Epithelial cell of proximal tubule (primary cell): ENCODE data around the gene ZNF346. TPM values are rescaled to one million over a fixed set of nuclear protein-coding genes. Genes with fewer than 3 reads are reported as not detected.
"Not testable (repeated sequence)": the region's sequence is repeated elsewhere in the genome, so short reads cannot be mapped to it uniquely, and the experiment has no call there.

Experiments
- DNase-seq: peaks from one replicate; pipeline ENCODE4 v3.0.0-alpha.2; 2011; ENCODE audit warnings: low read depth
- H3K4me3 ChIP-seq: 2 replicates; pipeline ENCODE4 v1.5.1; 2011; ENCODE audit warnings: low read depth, mild to moderate bottlenecking, low read length
- CTCF ChIP-seq: conservative IDR thresholded peaks from 2 replicates; pipeline ENCODE4 v1.5.1; 2012; ENCODE audit warnings: low read depth, mild to moderate bottlenecking, low read length
- total RNA-seq: library from RNA; depleted of rRNA; stranded (reverse); fragments of >200 nt; gene quantifications from 2 replicates; pipeline ENCODE4 v1.2.3, GENCODE V29; 2015

Gene ZNF346
- total RNA-seq: 8.8 and 14.4 TPM in 2 replicates

DNA sequence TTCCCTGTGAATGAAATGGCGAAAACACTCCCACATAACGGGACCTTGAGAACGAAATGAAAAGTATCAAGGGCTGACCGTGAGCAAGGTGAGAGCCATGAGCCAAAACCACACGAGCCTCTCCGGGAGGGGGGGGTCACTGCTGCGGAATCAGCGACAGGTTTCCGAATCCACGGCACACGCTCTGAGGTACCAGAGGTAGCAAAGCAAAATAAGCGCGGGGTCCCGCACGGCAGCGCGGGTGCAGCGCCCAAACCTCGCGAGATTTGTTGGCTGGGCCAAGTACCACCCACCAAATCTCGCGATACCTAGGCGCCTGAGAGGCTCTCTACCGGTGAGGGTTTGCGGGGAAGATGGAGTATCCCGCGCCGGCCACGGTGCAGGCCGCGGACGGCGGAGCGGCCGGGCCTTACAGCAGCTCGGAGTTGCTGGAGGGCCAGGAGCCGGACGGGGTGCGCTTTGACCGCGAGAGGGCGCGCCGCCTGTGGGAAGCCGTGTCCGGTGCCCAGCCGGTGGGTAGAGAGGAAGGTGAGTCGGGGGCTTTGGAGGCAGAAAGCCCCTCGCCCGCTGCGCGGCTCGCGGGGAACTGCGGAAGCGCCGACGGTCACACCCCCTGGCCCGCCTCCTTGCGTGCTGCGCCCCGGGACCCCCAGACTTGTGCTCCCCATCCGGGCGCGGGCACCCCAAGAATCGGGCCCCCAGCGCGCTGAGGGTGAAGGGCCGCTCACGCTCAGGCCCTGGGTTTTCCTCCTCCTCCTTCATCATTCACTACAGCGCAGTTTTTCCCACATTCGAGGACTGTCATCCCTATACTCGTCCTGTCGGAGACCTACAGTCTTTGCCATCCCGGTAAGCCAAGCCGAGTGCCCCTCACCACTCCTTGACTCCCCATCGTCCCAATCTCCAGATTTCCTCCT, at the start of gene ZNF346:
Gene ZNF346, plus strand, starts transcription at position 311 of the 917 bp plus-strand sequence. Its CDS starts 43 bp downstream, at position 354.
- peak within 1 kb of the TSS; percentile 97 for H3K4me3 ChIP-seq
- peak; percentile 30 for DNase-seq
- TF ChIP-seq CTCF: peak; percentile 46

DNA sequence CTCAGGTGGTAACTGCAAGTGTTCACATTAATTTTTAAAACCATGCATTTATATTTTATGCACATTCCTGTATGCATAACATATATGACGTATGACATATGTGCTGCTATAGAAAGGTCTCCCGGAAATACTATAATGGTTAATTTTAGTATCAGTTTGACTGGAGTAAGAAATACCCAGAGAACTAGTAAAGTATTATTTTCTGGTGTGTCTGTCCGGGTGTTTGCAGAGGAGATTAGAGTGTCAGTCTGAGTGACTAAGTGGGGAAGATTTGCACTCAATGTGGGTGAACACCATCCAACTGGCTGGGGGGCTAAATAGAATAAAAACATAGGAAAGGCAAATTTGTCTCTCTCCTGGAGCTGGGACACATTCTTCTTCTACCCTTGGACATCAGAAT, 42.8 kb upstream of the ZNF346 start:
- TF ChIP-seq CTCF: no peak
- no peak overlapping the region for H3K4me3 ChIP-seq
- no peak for DNase-seq

GRCh38 chr5:176980818-176981217, 41.7 kb upstream of the ZNF346 start:
- no peak for DNase-seq
- H3K4me3 ChIP-seq: no peak overlapping the region
- TF ChIP-seq CTCF: no peak

GRCh38 chr5:176983112-176983511, 39.4 kb upstream of the ZNF346 start:
- DNase-seq, H3K4me3 ChIP-seq: not testable (repeated sequence)

GRCh38 chr5:176983593-176983992, 38.9 kb upstream of the ZNF346 start:
- not testable (repeated sequence) for H3K4me3 ChIP-seq, DNase-seq

DNA sequence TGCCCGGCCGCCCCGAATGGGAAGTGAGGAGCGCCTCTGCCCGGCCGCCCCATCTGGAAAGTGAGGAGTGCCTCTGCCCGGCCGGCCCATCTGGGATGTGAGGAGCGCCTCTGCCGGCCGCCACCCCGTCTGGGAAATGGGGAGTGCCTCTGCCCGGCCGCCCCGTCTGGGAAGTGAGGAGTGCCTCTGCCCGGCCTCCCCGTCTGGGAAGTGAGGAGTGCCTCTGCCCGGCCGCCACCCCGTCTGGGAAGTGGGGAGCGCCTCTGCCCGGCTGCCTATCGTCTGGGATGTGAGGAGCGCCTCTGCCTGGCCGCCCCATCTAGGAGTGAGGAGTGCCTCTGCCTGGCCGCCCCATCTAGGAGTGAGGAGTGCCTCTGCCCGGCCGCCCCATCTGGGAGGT, 38.3 kb upstream of the ZNF346 start:
- not testable (repeated sequence) for H3K4me3 ChIP-seq, DNase-seq

DNA sequence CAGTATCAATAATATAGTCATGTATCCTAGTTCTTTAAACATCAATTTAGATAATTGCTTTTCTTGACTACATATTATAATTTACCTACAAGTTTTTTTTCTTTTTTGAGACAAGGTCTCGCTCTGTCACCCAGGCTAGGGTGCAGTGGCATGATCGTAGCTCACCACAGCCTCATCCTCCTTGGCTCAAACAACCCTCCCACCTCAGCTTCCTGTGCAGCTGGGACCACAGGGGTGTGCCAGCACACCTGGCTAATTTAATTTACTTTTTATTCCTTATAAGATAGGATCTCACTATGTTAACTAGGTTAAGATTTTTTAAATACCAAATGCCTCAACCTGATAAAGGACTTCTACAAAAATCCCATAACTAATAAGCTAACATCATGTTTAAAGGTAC, 37.0 kb upstream of the ZNF346 start:
- DNase-seq: no peak
- no peak overlapping the region for H3K4me3 ChIP-seq
- no peak for TF ChIP-seq CTCF

GRCh38 chr5:176986280-176986679, 36.2 kb upstream of the ZNF346 start:
- H3K4me3 ChIP-seq: no peak overlapping the region
- TF ChIP-seq CTCF: no peak
- no peak for DNase-seq
